Activated T-helper 9 cell treated with anti-CD3 and anti-CD28 coated beads, Interleukin-2, amount 50 U/mL, for 16 hours (primary cell): ENCODE measurements around the gene CCDC178.
"Not testable (repeated sequence)": the region's sequence is repeated elsewhere in the genome, so short reads cannot be mapped to it uniquely, and the experiment has no call there.

ENCODE experiments used
- DNase-seq: peaks from one replicate; pipeline ENCODE4 v3.0.0-alpha.2; 2020; ENCODE audit warnings: low read depth

CCDC178 gene

GRCh38 chr18:33356735-33357134 lies 83.8 kb downstream of the CCDC178 start:
- no peak for DNase-seq

- DNase-seq = no peak
Observed at GRCh38 chr18:33355756-33356155, 84.8 kb downstream of the CCDC178 start.

GRCh38 chr18:33355263-33355662 lies 85.3 kb downstream of the CCDC178 start:
- no peak for DNase-seq

DNA sequence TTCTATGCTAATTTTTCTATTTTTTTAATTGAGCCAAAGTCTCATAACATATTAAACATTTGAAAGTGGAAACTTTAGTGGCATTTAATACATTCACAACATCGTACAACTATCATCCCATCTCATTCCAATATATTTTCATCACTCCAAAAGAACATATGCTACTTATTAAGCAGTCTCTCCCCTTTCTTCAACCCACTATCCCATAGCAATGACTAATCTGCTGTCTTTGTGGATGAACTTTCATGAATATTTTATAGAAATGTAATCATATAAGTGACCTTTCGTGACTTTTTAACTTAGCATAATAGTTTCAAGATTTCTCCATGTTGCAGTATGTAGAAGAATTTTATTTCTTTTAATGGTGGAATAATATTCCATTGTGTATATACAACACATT lies 90.3 kb downstream of the CCDC178 start:
- no peak for DNase-seq

GRCh38 chr18:33339733-33340132 lies 100.8 kb downstream of the CCDC178 start:
- DNase-seq = not testable (repeated sequence)

DNA sequence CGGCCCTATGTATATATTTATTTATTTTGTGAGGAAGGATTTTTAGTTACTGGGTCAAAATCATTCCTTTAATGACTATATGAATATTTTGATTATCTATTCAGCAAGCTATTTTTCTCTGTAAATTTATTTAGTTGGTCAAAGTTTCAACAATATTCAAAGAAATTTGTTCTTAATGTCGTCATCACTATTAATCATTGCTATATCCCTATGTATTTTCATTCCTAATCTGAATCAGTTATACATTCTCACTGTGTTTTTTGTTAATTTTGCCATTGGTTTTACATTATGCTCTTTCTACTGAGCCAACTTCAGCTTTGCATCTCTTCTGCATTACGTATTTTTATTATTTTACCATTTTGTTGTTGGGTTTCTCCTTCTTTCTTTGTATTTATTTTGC lies 105.7 kb downstream of the CCDC178 start:
- DNase-seq = no peak

- DNase-seq = no peak
Observed at GRCh38 chr18:33330711-33331110, 109.8 kb downstream of the CCDC178 start.

DNA sequence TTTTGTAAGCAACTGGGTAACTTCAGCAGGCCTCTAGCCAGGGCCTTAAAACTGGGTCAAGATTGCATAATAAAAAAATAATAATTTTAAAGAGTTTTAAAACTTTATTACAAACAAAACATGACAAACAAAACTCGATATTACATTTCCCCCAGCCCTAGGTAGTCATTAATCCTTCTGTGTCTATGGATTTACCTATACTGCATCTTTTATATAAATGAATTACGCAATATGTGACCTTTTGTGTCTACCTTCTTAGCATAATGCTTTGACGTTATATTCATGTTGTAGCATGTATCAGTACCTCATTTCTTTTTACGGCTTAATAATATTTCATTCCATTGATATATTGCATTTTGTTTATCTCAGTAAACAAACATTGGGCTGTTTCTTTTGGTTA lies 113.5 kb downstream of the CCDC178 start:
- DNase-seq = no peak

GRCh38 chr18:33317640-33318039 lies 122.9 kb downstream of the CCDC178 start:
- DNase-seq = no peak

DNA sequence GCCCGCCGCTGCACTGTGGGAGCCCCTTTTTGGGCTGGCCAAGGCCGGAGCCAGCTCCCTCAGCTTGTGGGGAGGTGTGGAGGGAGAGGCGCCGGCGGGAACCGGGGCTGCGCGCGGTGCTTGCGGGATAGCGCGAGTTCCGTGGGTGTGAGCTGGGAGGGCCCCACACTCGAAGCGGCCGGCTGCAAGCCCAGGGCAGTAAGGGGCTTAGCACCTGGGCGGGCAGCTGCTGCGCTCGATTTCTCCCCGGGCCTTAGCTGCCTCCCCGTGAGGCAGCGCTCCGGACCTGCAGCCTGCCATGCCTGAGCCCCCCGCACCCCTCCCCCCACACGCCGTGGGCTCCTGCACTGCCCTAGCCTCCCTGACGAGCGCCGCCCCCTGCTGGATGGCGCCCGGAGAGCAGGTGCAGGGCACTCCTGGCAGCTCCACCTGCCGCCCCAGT lies 124.4 kb downstream of the CCDC178 start:
- no peak for DNase-seq

- no peak for DNase-seq
Observed at GRCh38 chr18:33307520-33307919, 133.0 kb downstream of the CCDC178 start.

- no peak for DNase-seq
Observed at GRCh38 chr18:33304277-33304676, 136.2 kb downstream of the CCDC178 start.

DNA sequence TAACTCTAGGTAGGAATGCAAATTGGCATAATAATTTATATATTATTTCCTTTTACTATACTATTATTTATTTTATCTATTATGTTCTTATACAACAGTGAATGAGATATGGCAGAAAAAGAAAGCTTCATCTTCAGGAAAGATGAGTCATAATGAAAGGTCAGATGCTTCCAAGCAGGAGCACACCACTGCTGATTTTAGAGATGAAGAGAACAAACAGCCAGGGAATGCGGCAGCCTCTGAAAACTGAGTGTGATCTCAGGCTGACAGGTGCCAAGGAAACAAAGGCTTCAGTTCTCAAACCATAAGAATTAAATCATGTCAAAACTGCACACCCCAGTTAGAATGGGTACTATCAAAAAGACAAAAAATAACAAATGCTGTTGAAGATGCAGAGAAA lies 149.0 kb downstream of the CCDC178 start:
- no peak for DNase-seq

DNA sequence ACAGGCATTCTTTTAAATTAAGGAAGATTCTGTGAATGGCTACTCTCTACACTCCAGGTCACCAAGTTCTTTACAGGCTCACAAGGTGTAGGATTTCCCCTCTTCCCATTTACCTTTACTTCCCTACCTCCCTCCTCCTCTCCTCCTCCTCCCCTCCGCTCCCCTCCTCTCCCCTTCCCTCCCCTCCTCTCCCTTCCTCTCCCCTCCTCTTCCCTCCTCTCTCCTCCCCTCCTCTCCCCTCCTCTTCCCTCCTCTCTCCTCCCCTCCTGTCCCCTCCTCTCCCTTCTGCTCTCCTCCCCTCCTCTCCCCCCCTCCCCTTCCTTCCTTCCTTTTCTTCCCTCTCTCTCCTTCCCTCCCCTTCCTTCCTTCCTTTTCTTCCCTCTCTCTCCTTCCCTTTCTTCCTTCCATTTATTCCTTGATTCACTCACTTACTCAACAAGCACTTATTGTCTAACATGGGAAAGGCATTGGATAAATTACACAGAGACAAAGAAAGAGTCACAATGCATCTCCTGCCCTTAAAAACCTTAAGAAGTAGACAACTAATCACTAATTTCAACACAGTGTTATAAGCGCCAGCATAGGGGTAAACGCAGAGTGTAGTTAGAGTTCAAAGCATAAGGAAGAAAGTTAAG lies 152.3 kb downstream of the CCDC178 start:
- DNase-seq = no peak

GRCh38 chr18:33282709-33283333 lies 157.7 kb downstream of the CCDC178 start:
- DNase-seq = no peak

DNA sequence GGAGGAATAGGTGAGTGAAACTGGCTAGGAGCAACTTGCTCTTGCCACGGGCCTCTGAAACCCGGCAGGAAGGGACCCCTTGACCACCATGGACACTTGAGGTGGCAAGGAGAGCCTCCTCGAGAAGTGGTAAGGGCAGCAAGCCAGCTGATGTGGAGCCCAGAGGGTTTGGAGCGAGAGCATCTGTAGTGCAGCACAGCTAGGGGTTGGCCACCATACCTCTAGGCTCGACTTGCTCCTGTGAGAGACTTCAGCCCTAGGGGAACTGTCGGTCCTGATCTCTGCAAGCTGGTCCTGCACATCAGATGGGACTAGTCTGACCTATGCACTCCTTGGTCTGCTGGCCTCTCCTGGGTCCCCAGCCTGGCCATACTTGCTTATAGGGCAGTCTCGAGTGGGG lies 158.4 kb downstream of the CCDC178 start:
- DNase-seq = no peak

GRCh38 chr18:33277431-33277830 lies 163.1 kb downstream of the CCDC178 start:
- DNase-seq = no peak

DNA sequence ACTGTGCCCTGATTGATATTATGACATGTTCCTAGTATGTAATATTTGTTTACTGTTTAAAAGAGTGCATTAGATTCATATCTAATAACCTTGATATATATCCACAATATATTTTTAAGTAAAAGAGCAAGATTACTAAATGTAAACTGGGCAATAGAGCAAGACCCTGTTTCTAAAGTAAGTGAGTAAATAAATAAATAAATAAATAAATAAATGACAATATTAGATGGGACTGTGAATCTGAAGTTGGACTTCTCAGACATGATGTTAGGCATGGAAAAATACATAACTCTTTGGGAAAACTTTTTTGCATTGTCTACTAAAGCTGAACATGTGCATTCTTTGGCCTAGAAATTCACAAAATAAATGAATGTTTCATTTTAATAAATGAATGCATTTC lies 164.7 kb downstream of the CCDC178 start:
- DNase-seq = no peak

DNA sequence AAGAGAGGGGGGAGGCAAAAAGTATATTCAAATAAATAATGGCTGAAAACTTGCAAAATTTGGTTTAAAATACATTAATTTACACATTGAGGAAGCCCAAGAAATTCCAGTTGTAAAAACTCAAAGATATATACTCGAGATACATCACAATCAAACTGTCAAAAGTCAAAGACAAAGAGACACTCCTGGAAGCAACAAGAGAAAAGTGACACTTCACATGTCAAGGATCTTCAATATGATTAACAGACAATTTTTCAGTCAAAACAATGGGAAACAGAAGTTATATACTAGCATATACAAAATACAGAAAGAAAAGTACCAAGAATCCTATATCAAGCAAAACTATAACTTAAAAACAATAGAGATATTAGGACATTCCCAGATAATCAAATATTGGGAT lies 170.2 kb downstream of the CCDC178 start:
- DNase-seq = no peak

DNA sequence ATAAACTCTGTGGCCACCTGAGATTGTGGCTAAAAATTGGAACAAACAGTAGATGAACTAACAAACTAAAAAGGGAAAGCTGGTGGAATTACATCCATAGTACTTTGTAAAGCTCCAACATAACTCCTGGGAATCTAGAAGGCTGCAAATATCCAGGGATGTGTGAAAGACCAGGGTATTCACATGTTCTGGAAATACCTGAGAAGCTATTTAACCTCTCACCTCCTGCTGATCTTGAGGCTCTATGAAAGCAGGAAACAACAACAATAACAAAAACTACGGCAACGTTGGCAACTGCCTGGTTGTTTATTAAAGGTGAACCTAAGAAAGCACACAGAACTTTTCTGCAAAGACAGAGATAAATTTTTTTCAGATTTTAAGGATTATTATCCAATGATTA lies 171.3 kb downstream of the CCDC178 start:
- DNase-seq = no peak

GRCh38 chr18:33264566-33264965 lies 176.0 kb downstream of the CCDC178 start:
- no peak for DNase-seq

- DNase-seq = no peak
Observed at GRCh38 chr18:33239298-33239697, 201.2 kb downstream of the CCDC178 start.

DNA sequence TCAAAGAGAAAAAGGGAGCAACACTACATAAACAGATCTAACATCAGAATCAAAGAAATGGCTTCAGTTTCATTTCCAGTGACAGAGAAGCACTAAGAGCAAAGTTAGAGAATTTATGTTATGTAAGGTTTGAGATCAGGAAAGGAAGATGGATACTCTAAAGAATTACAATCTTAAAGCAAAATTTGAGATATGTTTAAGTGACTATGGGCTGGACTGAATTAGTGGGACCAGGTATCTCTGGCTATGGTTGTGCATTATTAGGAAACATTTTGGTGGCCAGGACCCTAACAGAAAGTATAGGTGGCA lies 208.2 kb downstream of the CCDC178 start:
- no peak for DNase-seq
